ENCODE measurements around the gene MXD1.

The MXD1 gene

DNA sequence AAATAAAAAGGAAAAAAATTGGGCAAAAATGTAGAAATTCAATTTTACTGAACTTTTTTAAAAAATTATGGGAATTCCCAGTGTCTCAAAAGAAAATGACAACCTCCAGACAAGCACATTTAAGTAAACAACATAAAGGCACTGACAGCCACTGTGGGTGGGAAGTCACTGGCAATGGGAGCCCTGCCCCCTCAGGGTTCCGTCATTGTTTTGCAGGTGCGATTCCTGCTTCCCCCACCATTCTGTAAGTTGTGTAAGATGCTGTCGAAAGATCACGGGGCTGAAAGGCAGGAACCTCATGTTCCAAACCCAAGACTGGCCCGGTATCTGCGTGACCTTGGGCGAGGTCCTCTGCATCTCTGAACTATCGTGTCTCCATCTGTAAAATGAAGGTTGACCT lies 62.3 kb downstream of the MXD1 start:
- no peak for DNase-seq (ENCODE audit: low spot score)

DNA sequence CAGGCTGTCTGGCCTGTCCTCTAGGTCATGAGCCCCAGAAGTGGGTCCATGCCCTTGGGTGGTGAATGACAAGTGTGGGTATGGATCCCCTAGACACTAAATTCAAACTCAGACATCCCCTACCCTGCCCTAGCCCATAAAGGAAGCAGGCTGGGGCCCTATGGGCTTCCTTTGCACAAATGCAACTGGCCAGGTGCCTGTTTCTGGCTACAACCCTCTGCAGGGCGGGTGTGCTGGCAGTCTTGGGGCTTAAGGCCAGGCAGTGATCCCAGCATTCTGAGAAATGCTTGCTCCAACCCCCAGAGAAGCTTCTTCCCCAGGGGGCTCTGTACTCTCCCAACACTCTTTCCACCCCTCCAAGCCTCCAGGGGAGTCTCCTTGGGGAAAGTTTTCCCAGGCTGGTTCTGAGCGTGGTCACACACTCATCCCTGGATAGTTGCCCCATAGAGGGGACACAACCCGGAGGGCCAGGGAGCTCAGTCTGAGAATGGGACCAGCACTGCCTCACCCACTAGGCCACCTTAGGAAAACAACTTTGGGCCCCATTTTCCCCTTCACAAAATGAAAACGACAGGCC lies 63.1 kb downstream of the MXD1 start:
- DNase-seq (ENCODE audit: low spot score): no peak

DNA sequence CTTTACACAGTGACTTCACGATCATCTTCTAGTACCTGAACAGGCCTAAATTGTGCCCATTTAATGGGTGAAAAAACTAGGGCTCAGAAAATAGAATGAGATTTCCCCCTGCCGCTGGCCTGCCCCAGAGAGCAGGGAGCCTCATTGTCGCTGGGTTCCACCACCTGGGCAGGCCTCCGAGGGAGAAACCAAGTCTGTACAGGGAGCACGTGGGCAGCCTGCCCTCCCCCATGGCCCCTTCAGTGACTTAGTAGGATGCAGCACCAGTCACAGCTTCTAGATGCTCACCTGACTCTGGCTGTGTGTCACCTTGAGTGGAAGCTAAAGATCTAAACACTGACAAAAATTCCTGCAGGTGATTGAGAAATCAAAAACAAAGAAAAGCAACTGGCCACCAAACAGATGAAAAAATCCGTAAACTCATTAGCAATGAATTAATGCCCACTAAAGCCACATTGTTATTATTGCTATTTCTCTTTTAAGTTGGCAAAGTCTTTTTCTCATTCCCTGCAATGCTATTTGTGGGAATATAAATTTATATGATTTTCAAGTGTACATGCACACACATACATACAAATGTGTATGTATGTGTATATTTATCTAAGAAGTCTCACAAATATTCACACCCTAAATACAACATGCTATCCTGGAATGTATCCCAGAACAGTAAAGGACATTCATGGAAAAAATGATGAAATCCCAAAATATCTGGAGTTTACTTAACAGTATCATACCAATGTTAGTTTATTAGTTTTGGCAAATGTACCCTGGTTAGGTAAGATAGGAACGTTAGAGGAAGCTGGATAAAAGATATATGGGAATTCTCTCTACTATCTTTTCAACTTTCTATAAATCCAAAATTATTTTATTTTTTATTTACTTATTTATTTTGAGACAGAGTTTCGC lies 65.2 kb downstream of the MXD1 start:
- DNase-seq (ENCODE audit: low spot score): no peak

DNA sequence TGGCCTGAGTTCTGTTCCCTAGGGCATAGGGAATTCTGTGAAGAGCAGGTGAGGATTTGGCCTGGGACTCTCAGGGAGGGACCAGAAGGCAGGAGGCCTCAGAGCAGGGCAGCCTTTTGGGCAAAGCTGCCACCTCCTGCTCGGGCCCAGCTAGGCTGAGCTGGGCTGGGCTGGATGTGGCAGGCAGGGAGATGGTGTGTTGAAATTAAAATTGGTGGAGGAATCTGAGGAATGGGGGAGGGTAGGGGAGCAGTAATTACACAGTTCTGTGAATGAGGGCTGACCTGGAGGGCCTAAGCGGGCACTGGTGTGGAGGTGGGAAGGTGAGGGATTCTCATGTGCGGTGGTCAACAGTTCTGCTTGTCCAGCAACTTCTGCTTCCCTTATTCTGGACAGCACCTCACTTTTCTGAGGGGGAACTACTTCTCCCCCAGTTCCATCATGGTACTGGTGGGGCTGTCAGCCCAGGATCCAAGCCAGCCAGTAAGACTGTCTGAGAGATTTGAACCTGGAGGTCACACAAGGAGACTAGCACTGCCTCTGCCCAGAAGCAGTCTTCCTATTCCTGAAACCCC lies 68.6 kb downstream of the MXD1 start:
- DNase-seq (ENCODE audit: low spot score): no peak

DNA sequence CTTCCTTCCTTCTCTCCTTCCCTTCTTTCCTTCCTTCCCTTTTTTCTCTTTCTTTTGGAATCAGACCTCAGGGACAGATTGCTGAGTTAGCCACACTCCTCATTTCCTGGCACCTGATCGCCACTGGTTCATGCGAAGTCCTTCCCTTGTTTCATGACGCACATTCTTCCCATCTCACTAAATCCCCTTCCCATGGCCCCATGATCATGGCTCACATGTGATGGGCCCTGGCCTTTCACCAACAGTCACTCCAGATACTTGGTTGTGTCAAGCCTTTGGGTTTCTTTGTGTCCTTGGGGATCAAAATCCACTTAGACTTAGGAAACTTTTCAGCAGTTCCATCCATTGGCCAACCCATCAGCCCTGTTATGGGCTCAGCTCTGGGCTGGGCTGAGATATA lies 70.3 kb downstream of the MXD1 start:
- DNase-seq (ENCODE audit: low spot score): no peak

DNA sequence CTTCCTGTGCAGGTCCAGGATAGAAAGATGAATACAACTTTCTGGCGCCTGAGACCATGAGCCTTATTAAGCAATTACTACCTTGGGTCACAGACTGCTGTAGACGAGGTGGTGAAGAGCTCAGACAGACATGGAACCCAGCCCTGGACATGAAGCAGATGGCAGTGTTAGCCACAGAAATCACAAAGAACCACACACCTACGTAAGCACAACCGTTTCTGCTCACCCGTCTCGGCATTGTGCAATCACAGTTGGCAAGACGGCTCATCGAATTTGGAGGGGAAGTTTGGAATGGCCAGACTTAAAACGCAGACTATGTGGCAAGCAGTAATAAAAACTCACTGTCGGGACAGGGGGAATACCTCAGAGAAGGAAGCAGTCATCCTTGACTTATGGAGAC lies 70.8 kb downstream of the MXD1 start:
- DNase-seq (ENCODE audit: low spot score): no peak

DNA sequence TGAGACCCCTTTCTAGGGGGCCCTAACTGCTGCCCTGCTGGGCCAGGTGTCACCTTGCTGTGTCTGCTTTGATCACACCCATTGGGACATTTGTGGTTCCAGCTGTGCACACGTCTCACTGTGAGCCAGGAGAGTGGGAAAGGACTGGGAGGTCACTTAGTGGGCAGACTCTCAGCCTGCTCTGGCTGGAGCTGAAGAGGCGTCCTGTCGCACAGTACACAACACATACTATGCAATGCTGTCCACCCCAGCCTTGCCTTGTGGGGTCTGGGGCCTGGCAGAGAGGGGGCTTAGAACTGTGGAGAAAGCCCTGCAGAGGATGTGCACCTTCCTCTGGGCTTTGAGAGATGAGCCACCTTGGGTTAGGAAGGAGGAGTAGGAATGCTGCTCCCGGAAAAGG lies 71.8 kb downstream of the MXD1 start:
- no peak for DNase-seq (ENCODE audit: low spot score)

DNA sequence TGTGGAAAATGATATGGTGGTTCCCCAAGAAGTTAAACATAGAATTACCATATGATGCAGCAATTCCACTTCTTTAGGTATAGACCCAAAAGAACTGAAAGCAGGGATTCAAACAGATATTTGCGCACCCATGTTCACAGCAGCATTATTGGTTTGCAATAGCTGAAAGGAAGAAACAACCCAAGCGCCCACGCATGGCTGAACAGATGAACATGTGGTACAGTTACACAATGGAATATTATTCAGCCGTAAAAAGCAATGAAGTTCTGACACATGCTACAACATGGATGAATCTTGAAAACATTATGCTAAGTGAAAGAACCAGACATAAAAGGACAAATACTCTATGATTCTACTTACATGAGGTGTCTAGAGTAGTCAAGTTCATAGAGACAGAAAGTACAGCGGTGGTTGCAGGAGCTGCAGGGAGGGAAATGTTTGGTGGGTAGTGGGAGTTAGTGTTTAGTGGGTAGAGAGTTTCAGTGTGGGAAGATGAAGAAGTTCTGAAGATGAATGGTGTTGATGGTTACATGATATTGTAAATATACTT lies 73.3 kb downstream of the MXD1 start:
- DNase-seq (ENCODE audit: low spot score): no peak

DNA sequence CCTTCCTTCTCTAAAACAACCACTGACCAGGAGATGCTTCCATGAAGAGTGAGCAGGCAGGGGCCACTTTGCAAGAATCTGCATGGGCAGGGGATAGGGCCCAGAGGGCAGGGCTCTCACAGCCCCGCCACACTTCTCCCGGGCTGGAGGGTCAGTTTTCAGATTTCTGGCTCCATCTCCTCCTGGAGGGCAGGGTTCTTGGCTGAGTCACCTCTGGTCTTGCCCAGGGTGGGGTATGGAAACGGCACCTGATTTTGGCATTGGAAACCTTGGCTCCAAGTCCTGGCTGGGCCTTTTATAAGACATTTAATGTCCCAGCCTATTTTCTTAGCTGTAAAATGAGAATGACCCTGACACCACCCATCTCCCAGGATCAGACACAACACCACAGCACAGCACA lies 74.1 kb downstream of the MXD1 start:
- no peak for DNase-seq (ENCODE audit: low spot score)

DNA sequence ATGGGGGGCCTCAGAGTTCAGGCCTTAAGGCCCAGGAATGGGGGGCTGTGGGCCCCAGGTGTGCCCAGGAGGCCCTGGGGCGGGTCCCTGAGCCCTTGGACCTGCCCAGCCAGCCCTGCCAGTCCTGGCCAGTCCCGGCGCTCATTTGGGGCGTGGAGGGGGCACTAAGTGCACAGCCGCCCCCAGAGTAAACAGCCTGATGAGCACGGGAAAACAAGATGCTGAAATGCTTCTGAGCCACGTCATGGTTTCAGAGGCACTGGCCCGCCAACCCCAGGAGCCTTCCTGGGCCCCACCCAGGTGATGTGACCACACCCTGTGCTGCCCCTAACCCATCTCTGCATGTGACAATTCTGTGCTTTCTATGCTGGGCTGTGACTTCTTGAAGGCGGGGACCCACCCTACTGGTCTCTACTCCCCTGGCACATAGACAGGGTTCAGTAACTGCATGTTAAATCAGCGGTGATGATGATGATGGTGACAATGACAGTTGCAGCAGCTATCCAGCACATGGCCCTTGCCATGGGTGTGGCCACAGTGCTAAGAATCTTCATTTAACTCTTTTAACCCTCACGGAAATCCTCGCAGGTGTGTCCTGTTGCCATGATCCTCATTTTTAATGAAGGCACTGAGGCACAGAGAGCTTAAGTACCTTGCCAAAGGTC lies 74.7 kb downstream of the MXD1 start:
- no peak for DNase-seq (ENCODE audit: low spot score)

Measured in CD4-positive, alpha-beta T cell treated with Interleukin-6 at 100 ng/mL for 8 hours (primary cell).